HCT116 (cell line): ENCODE measurements around the gene SLC1A3. TPM values are rescaled to one million over a fixed set of nuclear protein-coding genes. Genes with fewer than 3 reads are reported as not detected.

Source experiments
- ATAC-seq: fragments of 200-7000 bp; cut with Tn5 transposase; 2 replicates; pipeline ENCODE4 v1.9.1; 2020; ENCODE audit warnings: mild to moderate bottlenecking, moderate library complexity
- BruUV-seq: library from RNA; stranded (reverse); fragments of 400-500 nt; replicated peaks from 2 replicates; lab custom pipeline; 2021; lab: Mats Ljungman, UMichigan
- CTCF ChIA-PET: fragments of 300-600 bp; sonication (Branson Sonifier 250); formaldehyde crosslinking; loops from one replicate; lab custom pipeline; 2021; ENCODE audit warnings: antibody characterized with exemption; lab: Charles Lee
- POLR2A ChIA-PET: fragments of 300-600, 350-600 bp; sonication (Branson Sonifier 250); formaldehyde crosslinking; loops from one replicate; lab custom pipeline; 2021; ENCODE audit warnings: antibody characterized with exemption; lab: Charles Lee
- RAD21 ChIA-PET, 2 experiments: fragments of 300-600 bp; sonication (Branson Sonifier 250); formaldehyde crosslinking; loops; one replicate each; lab custom pipeline; 2023; ENCODE audit warnings: low total read pairs in 2 of 2; ENCODE audit not compliant: uncharacterized antibody in 2 of 2, unreplicated experiment in 2 of 2, low non-redundant PET in 1 of 2; lab: Charles Lee
- DNase-seq: peaks from one replicate; pipeline ENCODE4 v3.0.0-alpha.2; 2010; ENCODE audit warnings: low read depth, low spot score
- H2AFZ ChIP-seq: fragments of 200-600 bp; shearing (Covaris generic), sonication (generic); 2 replicates; pipeline ENCODE4 v1.6.1; 2017; ENCODE audit warnings: low read depth, mixed run types, mixed read lengths, antibody characterized with exemption, low read length; ENCODE audit not compliant: poor library complexity, severe bottlenecking
- H3K27ac ChIP-seq: 2 replicates; pipeline ENCODE4 v1.5.1; 2012; ENCODE audit warnings: low read depth, low read length
- H3K27me3 ChIP-seq: fragments of 200-600 bp; sonication (generic); 2 replicates; pipeline ENCODE4 v1.6.1; 2016; ENCODE audit warnings: mixed run types, low read length, mixed read lengths; ENCODE audit not compliant: insufficient read depth
- H3K36me3 ChIP-seq, 2 experiments: fragments of 200-500 bp in 1 of 2; fragments of 200-600 bp in 1 of 2; sonication (Bioruptor generic) in 1 of 2; sonication (generic) in 1 of 2; 2 replicates each; pipeline versions ENCODE4 v1.5.1 to v1.6.1; 2014 to 2016; ENCODE audit warnings: low read length in 2 of 2, inconsistent platforms in 1 of 2, mixed read lengths in 1 of 2, mixed run types in 1 of 2; ENCODE audit not compliant: insufficient read depth in 2 of 2, control insufficient read depth in 1 of 2
- H3K4me1 ChIP-seq, 2 experiments: fragments of 200-600 bp in 1 of 2; sonication (generic) in 1 of 2; 2 replicates each; pipeline versions ENCODE4 v1.5.1 to v1.6.1; 2012 to 2017; ENCODE audit warnings: low read length in 2 of 2, inconsistent platforms in 1 of 2, mild to moderate bottlenecking in 1 of 2, mixed read lengths in 1 of 2, mixed run types in 1 of 2, moderate library complexity in 1 of 2; ENCODE audit not compliant: insufficient read depth in 2 of 2, control insufficient read depth in 1 of 2
- H3K4me2 ChIP-seq: fragments of 200-600 bp; sonication (generic); 2 replicates; pipeline ENCODE4 v1.6.1; 2017; ENCODE audit warnings: mixed run types, low read length, mixed read lengths
- H3K4me3 ChIP-seq, 2 experiments: fragments of 200-600 bp in 1 of 2; sonication (generic) in 1 of 2; replicated peaks in 1 of 2; 2 replicates each; pipeline ENCODE4 v1.5.1; 2011 to 2016; ENCODE audit warnings: low read length in 2 of 2, control low read depth in 1 of 2, low read depth in 1 of 2, mild to moderate bottlenecking in 1 of 2, mixed read lengths in 1 of 2, mixed run types in 1 of 2
- H3K79me2 ChIP-seq: fragments of 200-600 bp; sonication (generic); 2 replicates; pipeline ENCODE4 v1.6.1; 2017; ENCODE audit warnings: mild to moderate bottlenecking, mixed run types, low read length, moderate library complexity, mixed read lengths; ENCODE audit not compliant: insufficient read depth
- H3K9ac ChIP-seq: fragments of 200-600 bp; sonication (generic); 2 replicates; pipeline ENCODE4 v1.6.1; 2016; ENCODE audit warnings: low read length, mixed read lengths
- H3K9me2 ChIP-seq: fragments of 200-600 bp; sonication (generic), shearing (Covaris generic); 2 replicates; pipeline ENCODE4 v1.6.1; 2017; ENCODE audit warnings: mixed run types, mild to moderate bottlenecking, moderate library complexity; ENCODE audit not compliant: insufficient read depth
- H3K9me3 ChIP-seq, 2 experiments: fragments of 200-500 bp in 1 of 2; fragments of 200-600 bp in 1 of 2; sonication (Bioruptor generic) in 1 of 2; sonication (generic) in 1 of 2; 2 replicates each; pipeline ENCODE4 v1.6.1; 2014 to 2017; ENCODE audit warnings: low read length in 2 of 2, mixed read lengths in 2 of 2, inconsistent platforms in 1 of 2, low read depth in 1 of 2, mild to moderate bottlenecking in 1 of 2, mixed run types in 1 of 2, moderate library complexity in 1 of 2; ENCODE audit not compliant: control insufficient read depth in 1 of 2, insufficient read depth in 1 of 2
- H4K20me1 ChIP-seq: fragments of 200-600 bp; sonication (generic), shearing (Covaris generic); 2 replicates; pipeline ENCODE4 v1.6.1; 2017; ENCODE audit warnings: mixed run types, mild to moderate bottlenecking, moderate library complexity; ENCODE audit not compliant: insufficient read depth
- ATF3 ChIP-seq: IDR thresholded peaks from 2 replicates; pipeline ENCODE4 v1.6.1; 2012
- EZH2 ChIP-seq: fragments of 200-600 bp; sonication (generic); IDR thresholded peaks from 2 replicates; pipeline ENCODE4 v1.6.1; 2017; ENCODE audit warnings: antibody characterized with exemption, mixed run types
- EZH2phosphoT487 ChIP-seq: fragments of 200-600 bp; IDR thresholded peaks from 2 replicates; pipeline ENCODE4 v1.6.1; 2018; ENCODE audit warnings: antibody characterized with exemption, borderline replicate concordance
- FOSL1 ChIP-seq: IDR thresholded peaks from 2 replicates; pipeline ENCODE4 v1.6.1; 2012; ENCODE audit warnings: low read depth
- JUND ChIP-seq: IDR thresholded peaks from 2 replicates; pipeline ENCODE4 v1.6.1; 2012
- MAX ChIP-seq: IDR thresholded peaks from 2 replicates; pipeline ENCODE4 v1.6.1; 2012
- RAD21 ChIP-seq: IDR thresholded peaks from 2 replicates; pipeline ENCODE4 v1.6.1; 2012; ENCODE audit warnings: low read depth, mild to moderate bottlenecking
- REST ChIP-seq: IDR thresholded peaks from 2 replicates; pipeline ENCODE4 v1.6.1; 2012; ENCODE audit warnings: low read depth
- SRF ChIP-seq: IDR thresholded peaks from 2 replicates; pipeline ENCODE4 v1.6.1; 2012; ENCODE audit warnings: low read depth
- TCF7L2 ChIP-seq: IDR thresholded peaks from 2 replicates; pipeline ENCODE4 v1.7.0; 2011; ENCODE audit warnings: borderline replicate concordance, inconsistent platforms; ENCODE audit not compliant: insufficient read depth, insufficient read length; ENCODE audit errors: extremely low read depth
- YY1 ChIP-seq: IDR thresholded peaks from 2 replicates; pipeline ENCODE4 v1.6.1; 2011; ENCODE audit warnings: low read length, low read depth, moderate library complexity, mild to moderate bottlenecking; ENCODE audit not compliant: insufficient replicate concordance; ENCODE audit errors: extremely low read depth
- ZBTB33 ChIP-seq: IDR thresholded peaks from 2 replicates; pipeline ENCODE4 v1.6.1; 2011; ENCODE audit warnings: mild to moderate bottlenecking, low read length, moderate library complexity; ENCODE audit not compliant: insufficient replicate concordance; ENCODE audit errors: extremely low read depth
- ZFX ChIP-seq: fragments of 450-650 bp; IDR thresholded peaks from 2 replicates; pipeline ENCODE4 v1.6.1; 2017
- intact Hi-C: fragments of 100-400 bp; cut with micrococcal nuclease; formaldehyde crosslinking; loops from 2 replicates; pipeline ENCODE4 v1.10.0; 2022
- total RNA-seq: library from RNA; stranded (reverse); gene quantifications from one replicate; pipeline ENCODE4 v1.2.1, GENCODE V29; 2021; ENCODE audit not compliant: unreplicated experiment

Gene SLC1A3
- total RNA-seq, 1 experiment from 2014 or later = 12.9 TPM

GRCh38 chr5:36599986-36600779 lies 6.2 kb upstream of the SLC1A3 start:
- Histone ChIP-seq H3K4me3 (no peak overlapping the region), H3K27ac (no peak overlapping the region), H3K27me3 (peaks cover 2% of the 10 kb centered on the region; the same call in 1 of the 2 replicates), H3K79me2 (no peaks in the 10 kb centered on the region), H3K9me2 (no peaks in the 10 kb centered on the region), H3K9me3 (no peaks in the 10 kb centered on the region), H4K20me1 (no peaks in the 10 kb centered on the region), H2AFZ (no peak overlapping the region), H3K9ac (no peak overlapping the region), H3K36me3 (no peaks in the 10 kb centered on the region), H3K4me2 (no peak overlapping the region), H3K4me1 (peaks cover 0 to 4% of the 10 kb centered on the region in 2 experiments; a peak in 1 of 4 replicates)
- DNase-seq = no peak
- ATAC-seq = no peak
- ChIA-PET CTCF (no interaction called here), RAD21 (no interaction called here), POLR2A (interaction anchor here (0.6 kb wide), 1 partner anchor 150 kb away, joined by 3 read pairs; no protein-coding TSS in a partner anchor)
- intact Hi-C loops = loop anchor here (10.0 kb wide), 1 partner anchor 355 kb away; the partner anchor contains the start of gene NADK2
- TF ChIP-seq FOSL1 = no peak
- no peak for TF ChIP-seq MAX
- no peak for TF ChIP-seq EZH2
- TF ChIP-seq RAD21 = no peak
- TF ChIP-seq SRF = no peak
- TF ChIP-seq ATF3 = no peak
- no peak for TF ChIP-seq EZH2phosphoT487
- no peak for TF ChIP-seq YY1
- no peak for TF ChIP-seq ZFX
- TF ChIP-seq JUND = no peak
- no peak for TF ChIP-seq TCF7L2
- TF ChIP-seq REST = no peak
- no peak for TF ChIP-seq ZBTB33
- BruUV-seq = no TSS peak
